HCEC 1CT (cell line): ENCODE measurements around the gene HINT2.

Experiments used
- DNase-seq: peaks from one replicate; pipeline ENCODE4 v3.0.0-alpha.2; 2017

HINT2 gene

GRCh38 chr9:35814841-35815543 lies at the start of gene HINT2:
Gene HINT2, minus strand, starts transcription at chr9:35815042. Its CDS starts 63 bp downstream, at chr9:35814979.
- peak; percentile 99 for DNase-seq

GRCh38 chr9:35863583-35863982 lies 48.7 kb upstream of the HINT2 start:
- no peak for DNase-seq

- no peak for DNase-seq
Measured at GRCh38 chr9:35862328-35862727, 47.5 kb upstream of the HINT2 start.

- no peak for DNase-seq
Measured at GRCh38 chr9:35861161-35861897, 46.5 kb upstream of the HINT2 start.

GRCh38 chr9:35859990-35860339 lies 45.1 kb upstream of the HINT2 start:
- no peak for DNase-seq

GRCh38 chr9:35859310-35859989 lies 44.6 kb upstream of the HINT2 start:
- DNase-seq: peak; percentile 28

GRCh38 chr9:35858458-35858857 lies 43.6 kb upstream of the HINT2 start:
- no peak for DNase-seq

GRCh38 chr9:35856882-35857281 lies 42.0 kb upstream of the HINT2 start:
- DNase-seq: no peak

- DNase-seq: no peak
Measured at GRCh38 chr9:35856206-35856605, 41.4 kb upstream of the HINT2 start.

GRCh38 chr9:35854091-35854762 lies 39.4 kb upstream of the HINT2 start:
- no peak for DNase-seq

- no peak for DNase-seq
Measured at GRCh38 chr9:35852876-35853865, 38.3 kb upstream of the HINT2 start.

GRCh38 chr9:35852267-35852815 lies 37.5 kb upstream of the HINT2 start:
- no peak for DNase-seq

GRCh38 chr9:35847792-35848572 lies 33.1 kb upstream of the HINT2 start:
- DNase-seq: peak; percentile 99

- DNase-seq: no peak
Measured at GRCh38 chr9:35845824-35846771, 31.3 kb upstream of the HINT2 start.

- DNase-seq: peak; percentile 86
Measured at GRCh38 chr9:35844628-35845270, 29.9 kb upstream of the HINT2 start.

GRCh38 chr9:35842795-35843194 lies 28.0 kb upstream of the HINT2 start:
- DNase-seq: no peak

- no peak for DNase-seq
Measured at GRCh38 chr9:35842020-35842745, 27.3 kb upstream of the HINT2 start.

- no peak for DNase-seq
Measured at GRCh38 chr9:35841645-35841900, 26.7 kb upstream of the HINT2 start.
